Right ventricle myocardium superior (tissue), 1 donor: ENCODE data around the gene ZNF503. TPM values are rescaled to one million over a fixed set of nuclear protein-coding genes. Genes with fewer than 3 reads are reported as not detected.
A peak's percentile ranks its signal among the peaks of the same experiment; 100 is the strongest.

Experiments
- ATAC-seq: fragments of 200-7000 bp; cut with Tn5 transposase; one replicate; pipeline ENCODE4 v1.9.1; 2020; ENCODE audit warnings: mild to moderate bottlenecking; ENCODE audit not compliant: poor library complexity
- DNase-seq: peaks from one replicate; pipeline ENCODE4 v3.0.0-alpha.2; 2020
- intact Hi-C: fragments of 100-400 bp; cut with DNase I; formaldehyde crosslinking; loops from one replicate; pipeline ENCODE4 v1.11.2; 2022
- total RNA-seq: library from RNA; stranded (reverse); fragmentation: NEBNext Ultra II Directional; extraction: Animal tissue kit (Norgen Biotek cat#: 25700); gene quantifications from one replicate; pipeline ENCODE4 v1.2.1, GENCODE V29; 2021
- donor health status: DM: no; HTN: yes; CAD: no; lungs with severe emphysema.

Gene ZNF503
- total RNA-seq, 1 donor from 2014 or later = 6.8 TPM

DNA sequence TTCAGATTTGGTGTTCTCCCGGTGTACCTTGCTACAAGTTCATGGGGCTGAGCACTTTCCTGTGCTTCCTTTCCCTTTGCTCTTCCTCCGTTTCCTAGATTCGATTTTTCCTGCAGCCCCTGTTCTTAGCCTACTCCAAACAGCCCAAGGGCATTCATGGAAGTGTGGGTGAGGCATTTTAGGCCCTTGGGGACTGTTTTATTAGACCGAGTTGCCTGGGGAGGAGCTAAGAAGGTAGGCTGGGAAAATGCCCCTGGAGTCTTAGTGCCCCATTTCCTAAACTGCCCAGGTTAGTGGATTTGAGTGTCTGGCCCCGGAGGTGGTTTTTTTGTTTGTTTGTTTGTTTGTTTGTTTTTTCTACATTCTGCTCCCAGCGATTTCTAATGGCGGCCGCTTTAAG is 31.7 kb upstream of the ZNF503 start:
- ATAC-seq (no peak), DNase-seq (no peak)
- intact Hi-C loops = no loop called here

DNA sequence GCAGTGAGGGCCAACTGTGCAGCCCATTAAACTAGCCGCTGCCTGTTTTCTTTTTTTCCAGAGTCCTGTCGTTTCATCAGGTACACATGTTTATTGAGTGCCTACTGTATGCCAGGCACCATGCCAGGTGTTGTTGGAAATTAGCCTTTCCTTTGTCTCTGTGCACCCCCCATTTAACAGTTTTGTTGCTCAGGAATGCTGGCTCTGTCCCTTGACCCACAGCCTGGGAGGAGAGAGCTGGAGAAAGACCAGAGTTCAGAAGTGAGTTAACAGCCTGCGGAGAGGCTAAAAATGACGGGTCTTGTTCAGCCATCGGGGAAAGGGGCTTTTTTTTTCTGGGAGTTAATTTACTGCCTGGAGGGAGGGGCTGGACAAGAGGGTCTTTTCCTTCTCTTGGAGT is 31.2 kb upstream of the ZNF503 start:
- ATAC-seq (no peak), DNase-seq (no peak)
- intact Hi-C loops = no loop called here

DNA sequence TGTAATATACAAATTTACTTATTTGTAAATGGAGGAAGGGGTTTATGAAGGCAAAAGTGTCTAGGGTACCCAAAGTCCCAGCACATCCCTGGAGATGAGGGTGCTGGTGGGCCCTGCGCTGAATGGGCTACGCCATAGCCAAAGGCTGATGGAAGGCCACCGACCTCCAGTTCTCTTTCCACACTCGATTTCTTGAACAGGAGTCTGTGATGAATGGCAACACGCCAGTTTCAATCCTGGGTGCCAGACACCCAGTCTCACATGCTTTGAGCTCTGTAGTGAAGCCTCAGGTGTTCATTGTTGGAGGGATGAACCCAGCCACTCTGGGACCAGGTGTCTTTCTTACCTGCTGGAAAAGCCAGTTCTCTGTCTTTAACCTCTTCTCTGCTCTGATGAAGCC is 30.6 kb upstream of the ZNF503 start:
- no peak for DNase-seq
- intact Hi-C loops = no loop called here
- no peak for ATAC-seq

DNA sequence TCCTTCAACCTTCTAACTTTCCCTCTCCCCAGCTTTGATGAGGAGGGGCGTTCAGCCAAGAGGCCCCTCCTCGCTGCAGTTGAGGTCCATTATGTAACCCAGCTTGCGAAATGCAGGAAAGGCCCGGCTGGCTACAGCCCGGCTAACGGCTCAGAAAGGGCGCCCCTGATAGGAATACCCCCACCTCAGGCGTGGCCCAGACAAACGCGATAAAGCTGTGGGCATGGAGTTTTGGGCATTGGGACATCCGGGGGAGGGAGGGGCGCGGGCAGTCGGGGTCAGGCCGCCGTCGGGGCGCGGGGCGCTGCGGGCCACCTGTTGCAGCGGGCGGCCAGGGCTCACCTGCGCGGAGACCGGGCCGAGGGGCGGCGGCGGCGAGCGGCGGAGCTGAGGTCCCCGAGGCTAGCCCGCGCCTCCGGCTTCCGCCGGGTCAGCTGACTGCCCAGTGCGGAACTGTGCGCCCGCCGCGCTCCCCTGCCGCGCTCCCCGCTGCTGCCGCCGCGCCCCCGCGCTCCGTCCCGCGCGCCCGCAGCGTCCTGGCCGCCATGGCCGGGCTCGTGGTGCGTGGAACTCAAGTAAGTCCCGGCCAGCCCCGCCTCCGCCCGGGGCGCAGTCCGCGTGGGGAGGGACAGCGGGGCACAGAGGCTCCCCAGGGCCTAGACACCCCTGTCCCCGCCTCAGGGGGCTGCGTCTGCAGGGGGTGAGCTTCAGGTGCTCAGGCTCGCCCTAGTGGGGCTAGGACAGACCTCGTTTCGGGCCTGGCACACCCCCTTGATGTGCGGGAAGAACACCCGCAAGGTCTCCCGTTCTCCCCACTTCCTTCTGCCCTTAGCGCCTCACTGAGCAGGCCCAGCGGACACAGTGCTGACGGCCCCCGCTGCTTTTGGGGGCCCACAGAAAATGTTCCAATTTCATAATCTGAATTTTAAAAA is 29.9 kb upstream of the ZNF503 start, which contains the start of gene LRMDA:
LRMDA (plus strand) TSS at position 445 of the 932 bp plus-strand sequence.
- intact Hi-C loops = no loop called here
- peak; percentile 77 for ATAC-seq
- DNase-seq = peak; percentile 71

DNA sequence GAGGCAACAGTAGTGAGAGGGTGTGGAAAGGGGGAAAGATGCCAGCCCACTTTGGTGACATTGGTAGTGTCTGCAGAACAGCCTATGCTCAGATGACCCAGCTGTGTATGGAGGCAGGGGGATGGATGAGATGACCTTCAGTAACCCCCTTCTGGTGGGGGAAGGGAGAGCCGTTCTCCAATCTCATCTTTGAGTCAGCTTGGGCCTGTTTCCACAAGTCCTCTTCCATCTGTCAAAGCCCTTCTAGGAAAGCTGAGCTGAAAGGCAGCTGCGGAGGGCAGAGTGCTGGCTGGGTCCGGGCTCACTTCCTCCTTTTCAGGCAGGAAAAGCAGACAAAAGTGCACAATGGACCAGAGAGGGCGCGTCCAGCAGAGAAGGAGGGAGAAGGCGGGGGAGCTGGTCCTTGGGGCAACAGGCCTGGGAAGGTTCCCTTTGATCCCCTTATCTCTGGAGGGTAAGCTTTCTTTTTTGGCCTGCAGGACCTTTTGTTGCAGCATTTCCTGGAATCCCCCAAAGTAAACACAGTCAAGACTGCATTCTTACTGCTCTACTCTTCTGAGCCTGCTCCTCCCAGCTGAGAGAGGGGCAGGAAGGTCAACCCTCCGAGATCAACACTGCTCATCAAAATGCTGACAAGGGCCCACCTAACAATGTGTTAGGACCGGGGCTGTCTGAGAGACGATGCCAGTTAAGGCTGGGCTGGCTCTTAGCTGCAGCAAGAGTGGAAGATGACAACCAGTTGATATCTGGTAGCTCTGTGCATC is 28.6 kb upstream of the ZNF503 start:
- intact Hi-C loops = no loop called here
- ATAC-seq (peak; percentile 73), DNase-seq (peak; percentile 78)

DNA sequence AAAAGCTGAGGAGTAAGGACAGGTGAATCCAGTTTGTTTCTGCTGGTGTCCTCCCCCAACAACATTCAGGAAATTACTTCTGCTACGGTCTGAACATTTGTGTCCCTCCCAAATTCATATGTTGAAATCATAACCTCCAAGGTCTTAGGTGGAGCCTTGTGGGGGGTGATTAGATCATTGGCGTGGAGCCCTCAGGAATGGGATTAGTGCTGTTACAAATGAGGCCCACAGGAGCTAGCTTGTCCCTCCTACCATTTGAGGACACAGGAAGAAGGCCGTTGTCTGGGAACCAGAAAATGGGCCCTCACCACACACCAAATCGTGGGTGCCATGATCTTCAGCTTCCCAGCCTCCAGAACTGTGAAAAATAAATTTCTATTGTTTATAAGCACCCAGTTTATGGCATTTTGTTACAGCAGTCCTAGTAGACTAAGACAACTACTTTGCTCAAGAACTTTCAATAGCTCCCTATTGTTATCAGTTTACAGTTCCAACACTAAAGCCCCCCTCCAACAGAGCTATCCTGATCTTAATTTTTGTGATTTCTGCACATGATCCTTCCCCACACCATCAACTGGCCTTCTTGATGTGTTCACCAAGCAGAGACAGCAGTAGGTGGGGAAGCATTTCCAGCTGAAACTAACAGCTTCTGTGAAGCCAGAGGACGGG is 27.7 kb upstream of the ZNF503 start:
- DNase-seq (no peak), ATAC-seq (no peak)
- intact Hi-C loops = no loop called here

DNA sequence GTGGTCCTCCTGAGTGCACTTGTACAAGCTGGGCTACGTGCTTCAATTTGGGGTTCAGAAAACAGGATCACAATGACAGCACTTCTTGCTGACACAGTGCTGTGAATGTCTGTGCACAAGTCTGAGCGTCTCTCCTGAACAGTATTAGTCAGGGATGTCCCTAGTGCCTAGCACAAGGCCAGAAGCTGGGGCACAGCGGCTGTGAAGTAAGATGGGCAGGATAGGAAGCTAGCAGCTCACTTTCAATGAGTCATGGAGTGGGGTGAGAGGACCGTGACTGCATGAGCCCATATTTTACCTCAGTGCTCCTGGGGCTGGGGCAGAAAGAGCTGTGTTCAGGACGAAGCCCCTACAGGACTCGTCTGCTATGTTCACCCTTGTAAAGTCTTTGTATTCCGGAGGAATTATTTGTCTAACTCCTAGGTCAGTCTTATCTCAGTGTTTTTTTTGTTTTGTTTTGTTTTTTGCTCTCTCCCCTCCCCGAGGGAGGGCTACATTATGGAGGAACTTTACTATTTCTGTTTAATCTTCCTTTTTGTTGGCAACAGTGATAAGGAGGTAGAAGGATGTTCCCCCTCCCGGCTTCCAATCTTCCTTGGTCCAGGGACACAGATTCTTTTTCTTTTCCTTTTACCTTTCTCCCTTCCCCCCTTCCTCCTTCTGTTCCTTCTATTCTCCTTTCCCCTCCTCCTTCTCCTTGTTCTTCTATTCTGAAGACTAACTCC is 27.0 kb upstream of the ZNF503 start:
- ATAC-seq (no peak), DNase-seq (no peak)
- intact Hi-C loops = no loop called here

DNA sequence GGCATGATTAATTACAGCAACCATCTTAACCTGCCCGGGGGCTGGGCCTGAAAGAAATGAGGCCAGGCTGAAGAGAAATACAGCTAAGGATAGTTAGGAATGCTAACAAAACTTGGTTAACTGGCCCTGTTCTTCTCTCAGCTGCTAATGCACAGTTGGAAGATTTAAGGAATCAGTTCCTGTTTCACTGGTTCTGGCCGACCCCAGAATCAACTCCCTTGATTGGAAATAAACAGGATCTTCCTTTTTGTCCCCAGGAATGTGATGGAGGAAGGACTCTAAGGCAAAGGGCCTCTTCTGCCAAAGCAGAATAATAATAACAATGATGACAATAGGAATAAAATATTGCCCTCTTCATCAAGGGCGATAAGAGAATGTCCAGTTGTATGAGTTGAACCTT is 26.4 kb upstream of the ZNF503 start:
- ATAC-seq (no peak), DNase-seq (no peak)
- intact Hi-C loops = no loop called here

DNA sequence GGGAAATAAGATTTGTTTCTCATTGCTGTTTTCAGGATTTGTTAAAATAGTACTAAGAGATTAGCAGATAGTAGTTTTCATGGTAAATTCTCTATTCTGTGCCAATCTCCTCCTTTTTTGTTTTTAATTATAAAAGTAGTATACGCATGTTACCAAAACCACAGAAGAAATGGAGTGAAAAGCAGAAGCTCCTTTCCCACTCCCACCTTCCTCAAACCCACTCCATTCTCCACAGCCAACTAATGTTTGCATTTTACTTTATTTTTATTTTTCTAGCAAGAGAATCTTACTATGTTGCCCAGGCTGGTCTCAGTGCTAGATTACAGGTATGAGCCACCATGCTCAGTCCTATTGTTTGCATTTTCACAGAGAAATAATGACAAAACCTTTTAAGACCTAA is 25.3 kb upstream of the ZNF503 start:
- ATAC-seq (no peak), DNase-seq (no peak)
- intact Hi-C loops = no loop called here

DNA sequence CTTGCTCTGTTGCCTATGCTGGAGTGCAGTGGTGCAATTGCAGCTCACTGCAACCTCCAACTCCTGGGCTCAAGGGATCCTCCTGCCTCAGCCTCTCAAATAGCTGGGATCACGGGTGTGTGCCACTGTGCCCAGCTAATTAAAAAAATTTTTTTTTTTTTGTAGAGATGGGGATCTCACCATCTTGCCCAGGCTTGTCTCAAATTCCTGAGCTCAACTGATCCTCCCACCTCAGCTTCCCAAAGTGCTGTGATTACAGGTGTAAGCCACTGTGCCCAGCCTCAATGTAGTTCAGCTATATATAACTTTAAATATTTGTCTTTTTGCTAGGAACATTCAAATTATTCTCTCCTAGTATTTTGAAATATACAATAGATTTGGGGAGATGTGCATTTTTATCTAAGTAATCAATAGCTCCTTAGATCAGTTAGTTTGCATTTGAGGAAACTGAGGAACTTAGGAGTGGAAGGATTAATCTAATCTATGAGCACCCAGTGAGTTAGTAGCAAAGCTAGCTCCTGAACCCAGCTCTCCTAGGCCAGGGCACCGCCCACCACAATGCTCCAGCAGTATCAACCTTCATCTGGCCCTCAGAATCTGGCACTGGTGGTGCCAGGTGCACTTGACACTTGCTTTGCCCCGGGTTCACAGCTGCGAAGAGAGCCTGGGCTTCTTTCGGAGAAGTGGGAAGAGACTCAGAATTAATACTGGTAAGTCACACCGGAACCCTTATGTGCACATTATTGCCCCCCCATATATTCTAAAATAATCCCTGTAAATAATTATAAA is 23.9 kb upstream of the ZNF503 start:
- intact Hi-C loops = no loop called here
- DNase-seq (no peak), ATAC-seq (no peak)

DNA sequence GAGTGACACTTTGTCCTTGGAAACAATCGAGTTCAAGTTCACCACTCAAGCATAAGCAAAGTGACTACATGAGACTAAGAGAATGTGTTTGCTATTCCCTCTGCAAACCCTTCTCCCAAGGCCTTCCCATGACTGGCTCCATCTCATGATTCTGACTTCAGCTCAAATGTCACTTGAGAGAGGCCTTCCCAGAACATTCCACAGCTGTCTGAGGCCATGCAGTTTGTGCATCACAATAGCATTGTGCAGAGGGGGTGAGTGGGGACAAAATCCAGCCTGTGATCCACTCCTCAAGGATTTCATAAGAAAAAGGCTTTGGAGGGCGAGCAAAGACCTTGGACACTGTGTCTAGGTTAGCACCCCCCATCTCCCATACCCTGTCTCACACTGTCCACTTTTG is 23.0 kb upstream of the ZNF503 start:
- intact Hi-C loops = no loop called here
- no peak for ATAC-seq

DNA sequence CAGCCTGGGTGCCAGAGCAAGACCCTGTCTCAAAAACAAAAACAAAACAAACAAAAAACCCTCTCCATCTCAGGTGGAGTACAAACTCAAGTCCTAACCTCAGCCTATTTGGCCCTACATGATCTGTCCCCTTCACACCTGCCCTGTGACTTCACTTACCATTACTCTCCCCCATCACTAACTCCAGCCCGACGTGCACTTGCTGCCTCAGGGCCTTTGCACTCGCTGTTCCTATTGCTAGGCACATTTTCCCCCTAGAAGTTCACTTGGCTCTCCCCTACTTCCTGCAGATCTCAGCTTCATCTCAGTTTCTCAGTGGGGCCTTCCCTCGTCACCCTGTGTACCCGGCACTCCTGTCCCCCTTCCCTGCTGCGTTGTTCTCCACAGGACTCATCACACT is 21.3 kb upstream of the ZNF503 start:
- intact Hi-C loops = no loop called here
- ATAC-seq (no peak), DNase-seq (no peak)

More for the DNA sequence above, 23.0 kb upstream of the ZNF503 start:
- no peak for DNase-seq

DNA sequence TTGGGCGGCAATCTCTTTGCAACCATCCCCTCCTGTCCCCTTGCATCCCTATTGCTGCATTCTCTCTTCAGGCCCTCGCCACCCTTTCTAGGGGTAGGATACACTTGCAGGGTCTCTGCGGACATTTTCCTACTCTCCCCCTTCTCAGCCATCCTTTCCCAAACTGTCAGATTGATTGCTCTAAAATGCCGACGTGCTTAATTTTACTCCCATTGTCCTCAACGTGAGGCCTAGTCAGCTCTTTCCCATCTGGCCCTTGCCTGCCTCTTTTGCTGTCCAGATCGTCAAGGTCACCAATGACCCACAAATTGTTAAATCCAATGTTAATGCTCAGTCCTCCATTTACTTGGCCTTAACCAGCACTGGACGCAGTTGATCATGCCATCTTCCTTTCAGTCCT is 17.1 kb upstream of the ZNF503 start:
- ATAC-seq (no peak), DNase-seq (no peak)
- intact Hi-C loops = no loop called here

DNA sequence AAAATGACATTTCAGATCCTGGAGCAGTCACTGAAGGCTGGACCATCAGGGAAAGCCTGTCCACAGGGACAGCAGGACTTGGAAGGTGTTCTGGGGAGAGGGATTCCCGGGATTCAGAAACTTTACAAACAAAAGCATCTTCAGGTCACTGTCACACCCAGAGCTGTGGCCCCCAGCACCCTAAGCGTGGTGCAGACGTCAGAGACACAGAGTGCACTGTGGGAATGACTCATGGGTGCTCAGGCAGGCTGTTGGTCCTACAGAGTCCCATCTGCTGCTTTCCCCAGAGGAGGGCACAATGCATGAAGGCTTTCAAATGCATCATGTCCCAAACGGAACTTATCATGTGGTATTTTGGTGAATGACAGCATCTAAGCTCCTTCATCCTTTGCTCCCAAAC is 16.7 kb upstream of the ZNF503 start:
- ATAC-seq (no peak), DNase-seq (no peak)
- intact Hi-C loops = no loop called here

DNA sequence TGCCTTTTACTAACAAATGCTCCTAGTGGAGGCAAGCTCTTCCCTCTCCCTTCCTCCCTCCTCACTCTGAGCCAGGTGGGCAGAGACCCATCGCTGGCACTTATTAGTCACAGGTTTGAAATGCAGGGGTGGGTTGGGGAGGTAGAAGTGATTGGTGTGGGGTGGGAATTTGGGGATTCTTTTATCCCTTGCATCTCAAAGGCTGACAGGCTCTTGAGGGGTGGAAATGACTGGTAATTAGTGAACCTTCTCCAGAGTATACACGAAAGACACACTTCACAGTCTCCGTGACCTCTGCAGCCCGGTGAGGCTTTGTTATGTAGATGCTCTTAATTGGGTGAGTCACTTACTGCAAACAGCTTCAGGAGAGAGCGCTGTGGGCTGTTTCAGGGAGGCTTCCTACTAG is 16.0 kb upstream of the ZNF503 start:
- intact Hi-C loops = no loop called here
- DNase-seq (no peak), ATAC-seq (no peak)

DNA sequence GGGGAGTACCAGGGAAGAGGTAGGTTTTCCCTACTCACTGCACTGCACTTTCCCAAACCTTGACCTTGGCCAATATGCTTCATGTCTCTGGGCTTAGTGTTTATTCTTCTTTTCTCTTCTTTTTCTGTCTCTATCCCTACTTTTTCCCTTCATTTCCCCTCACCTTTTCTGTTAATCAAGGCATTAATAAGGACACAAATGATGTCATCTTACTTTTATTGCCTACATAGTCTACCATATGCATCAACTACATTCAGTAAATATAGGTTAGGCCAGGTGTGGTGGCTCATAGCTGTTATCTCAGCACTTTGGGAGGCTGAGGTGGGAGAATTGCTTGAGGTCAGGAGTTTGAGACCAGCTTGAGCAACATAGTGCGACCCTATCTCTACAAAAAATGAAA is 13.0 kb upstream of the ZNF503 start:
- ATAC-seq (no peak), DNase-seq (no peak)
- intact Hi-C loops = loop anchor here (5.0 kb wide), 1 partner anchor 133 kb away; no protein-coding TSS in a partner anchor

DNA sequence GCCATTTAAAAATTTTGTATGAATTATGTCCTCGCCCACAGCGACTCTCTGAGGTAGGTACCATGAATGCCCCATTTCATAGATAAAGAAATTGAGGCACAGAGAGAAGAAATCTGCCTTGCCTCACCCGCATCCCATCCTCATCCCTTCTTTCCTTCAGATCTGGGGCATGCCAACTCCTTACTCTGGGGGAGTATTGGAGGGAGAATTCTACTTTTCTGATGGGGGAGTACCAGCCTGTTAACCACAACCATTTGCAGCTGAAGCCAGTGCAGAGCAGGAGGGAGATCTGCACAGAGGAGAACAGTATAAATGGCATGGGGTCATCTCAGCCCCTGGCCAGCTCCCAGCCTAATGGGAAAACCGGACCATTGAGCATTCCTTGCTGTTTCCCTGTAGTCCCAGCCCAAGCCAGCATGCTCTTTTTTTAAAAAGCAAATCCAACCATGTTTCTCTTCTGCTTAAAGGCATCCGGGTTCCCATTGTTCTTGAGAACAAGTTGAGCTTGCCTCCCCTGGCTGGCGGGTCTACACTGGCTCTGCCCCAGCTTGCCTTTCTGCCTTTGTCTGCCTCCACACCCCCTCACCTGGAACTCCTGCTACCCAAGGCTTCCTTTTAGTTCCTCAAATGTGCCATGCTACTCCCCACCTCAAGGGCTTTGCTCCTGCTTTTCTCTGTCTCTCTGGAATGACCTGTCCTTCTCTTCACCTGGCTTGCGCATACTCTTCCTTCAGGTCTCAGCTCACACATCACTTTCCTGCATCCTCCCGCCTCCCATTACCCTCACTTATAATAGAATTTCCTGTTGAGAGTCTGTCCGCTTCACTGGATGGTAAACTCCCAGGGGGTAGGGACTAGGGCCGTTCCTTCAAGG is 8.8 kb upstream of the ZNF503 start:
- intact Hi-C loops = loop anchor here (5.0 kb wide), 1 partner anchor 137 kb away; no protein-coding TSS in a partner anchor
- DNase-seq = no peak
- ATAC-seq = no peak
